ENCODE data around the gene SPCS1.
"Not testable (repeated sequence)": the region's sequence is repeated elsewhere in the genome, so short reads cannot be mapped to it uniquely, and the experiment has no call there.

Gene SPCS1

GRCh38 chr3:52695798-52696671 lies 9.9 kb upstream of the SPCS1 start:
- DNase-seq: no peak

- no peak for DNase-seq
These were observed 8.9 kb upstream of the SPCS1 start for GRCh38 chr3:52696830-52697631.

- no peak for DNase-seq
These were observed 8.3 kb upstream of the SPCS1 start for GRCh38 chr3:52697632-52697965.

- no peak for DNase-seq
These were observed 2.6 kb upstream of the SPCS1 start for GRCh38 chr3:52703341-52703740.

GRCh38 chr3:52704611-52705437 lies 1.1 kb upstream of the SPCS1 start:
- no peak for DNase-seq

- no peak for DNase-seq
These were observed 543 bp upstream of the SPCS1 start for GRCh38 chr3:52705438-52705687.

- DNase-seq: no peak
These were observed 1.7 kb downstream of the SPCS1 start for GRCh38 chr3:52707585-52707984.

GRCh38 chr3:52710512-52710911 lies 4.6 kb downstream of the SPCS1 start:
- DNase-seq: no peak

GRCh38 chr3:52712291-52713212 lies 6.6 kb downstream of the SPCS1 start:
- DNase-seq: no peak

- no peak for DNase-seq
These were observed 8.7 kb downstream of the SPCS1 start for GRCh38 chr3:52714335-52715302.

- no peak for DNase-seq
These were observed 9.9 kb downstream of the SPCS1 start for GRCh38 chr3:52715714-52716305.

- no peak for DNase-seq
These were observed 13.7 kb downstream of the SPCS1 start for GRCh38 chr3:52719618-52720017.

GRCh38 chr3:52721002-52721729 lies 15.3 kb downstream of the SPCS1 start:
- DNase-seq: peak; percentile 19

GRCh38 chr3:52721730-52722008 lies 15.8 kb downstream of the SPCS1 start:
- no peak for DNase-seq

- no peak for DNase-seq
These were observed 16.6 kb downstream of the SPCS1 start for GRCh38 chr3:52722491-52722890.

- no peak for DNase-seq
These were observed 18.0 kb downstream of the SPCS1 start for GRCh38 chr3:52723935-52724334.

- no peak for DNase-seq
These were observed 18.6 kb downstream of the SPCS1 start for GRCh38 chr3:52724511-52724910.

GRCh38 chr3:52728753-52729152 lies 22.8 kb downstream of the SPCS1 start:
- not testable (repeated sequence) for DNase-seq

- DNase-seq: no peak
These were observed 24.8 kb downstream of the SPCS1 start for GRCh38 chr3:52730681-52731080.

GRCh38 chr3:52731590-52731989 lies 25.7 kb downstream of the SPCS1 start:
- no peak for DNase-seq
